Measurements from ENCODE around the gene OLFML2B.
A peak's percentile ranks its signal among the peaks of the same experiment; 100 is the strongest.

The OLFML2B gene

GRCh38 chr1:161972828-161973227 lies 50.8 kb downstream of the OLFML2B start:
- H3K27ac Mint-ChIP-seq = peak overlapping the region; percentile 16
- peaks cover 14% of the 10 kb centered on the region for H3K4me1 Mint-ChIP-seq (ENCODE audit: low read depth)
- no peaks in the 10 kb centered on the region for H3K9me3 Mint-ChIP-seq
- peaks cover 10% of the 10 kb centered on the region for H3K36me3 Mint-ChIP-seq (ENCODE audit: low read depth)
- intact Hi-C loops (cut with micrococcal nuclease) = no loop called here
- peaks cover 4% of the 10 kb centered on the region for H3K27me3 Mint-ChIP-seq
- H3K4me3 Mint-ChIP-seq = no peak overlapping the region

- peaks cover 4% of the 10 kb centered on the region for H3K27me3 Mint-ChIP-seq
- H3K36me3 Mint-ChIP-seq (ENCODE audit: low read depth) = peaks cover 28% of the 10 kb centered on the region
- intact Hi-C loops (cut with micrococcal nuclease) = no loop called here
These were observed 53.0 kb downstream of the OLFML2B start for GRCh38 chr1:161970633-161971032.

GRCh38 chr1:161970036-161970435 lies 53.6 kb downstream of the OLFML2B start:
- Mint-ChIP-seq H3K27ac (peak overlapping the region; percentile 14), H3K27me3 (peaks cover 4% of the 10 kb centered on the region), H3K4me1 (ENCODE audit: low read depth) (peaks cover 11% of the 10 kb centered on the region), H3K36me3 (ENCODE audit: low read depth) (peaks cover 32% of the 10 kb centered on the region), H3K9me3 (no peaks in the 10 kb centered on the region), H3K4me3 (no peak overlapping the region)
- intact Hi-C loops (cut with micrococcal nuclease) = no loop called here

More at GRCh38 chr1:161970633-161971032, 53.0 kb downstream of the OLFML2B start:
- H3K9me3 Mint-ChIP-seq = no peaks in the 10 kb centered on the region
- H3K4me3 Mint-ChIP-seq = no peak overlapping the region
- H3K4me1 Mint-ChIP-seq (ENCODE audit: low read depth) = peaks cover 11% of the 10 kb centered on the region
- peak overlapping the region; percentile 14 for H3K27ac Mint-ChIP-seq

- Mint-ChIP-seq H3K27me3 (no peaks in the 10 kb centered on the region), H3K4me3 (no peak overlapping the region)
- intact Hi-C loops (cut with micrococcal nuclease) = no loop called here
These were observed 57.6 kb downstream of the OLFML2B start for GRCh38 chr1:161966067-161966466.

GRCh38 chr1:161962091-161962887 lies 61.4 kb downstream of the OLFML2B start:
- H3K4me1 Mint-ChIP-seq (ENCODE audit: low read depth) = peaks cover 22% of the 10 kb centered on the region

More at GRCh38 chr1:161966067-161966466, 57.6 kb downstream of the OLFML2B start:
- Mint-ChIP-seq H3K36me3 (ENCODE audit: low read depth) (peaks cover 36% of the 10 kb centered on the region), H3K9me3 (no peaks in the 10 kb centered on the region), H3K27ac (no peak overlapping the region), H3K4me1 (ENCODE audit: low read depth) (peaks cover 22% of the 10 kb centered on the region)

GRCh38 chr1:161958425-161958824 lies 65.2 kb downstream of the OLFML2B start:
- H3K9me3 Mint-ChIP-seq = no peaks in the 10 kb centered on the region
- peaks cover 43% of the 10 kb centered on the region for H3K36me3 Mint-ChIP-seq (ENCODE audit: low read depth)
- no peaks in the 10 kb centered on the region for H3K27me3 Mint-ChIP-seq
- H3K4me3 Mint-ChIP-seq = no peak overlapping the region
- peaks cover 49% of the 10 kb centered on the region for H3K4me1 Mint-ChIP-seq (ENCODE audit: low read depth)
- intact Hi-C loops (cut with micrococcal nuclease) = no loop called here
- peak overlapping the region; percentile 32 for H3K27ac Mint-ChIP-seq

More at GRCh38 chr1:161962091-161962887, 61.4 kb downstream of the OLFML2B start:
- H3K36me3 Mint-ChIP-seq (ENCODE audit: low read depth) = peaks cover 53% of the 10 kb centered on the region
- H3K4me3 Mint-ChIP-seq = no peak overlapping the region
- no peaks in the 10 kb centered on the region for H3K27me3 Mint-ChIP-seq
- peak overlapping the region; percentile 76 for H3K27ac Mint-ChIP-seq
- intact Hi-C loops (cut with micrococcal nuclease) = no loop called here
- no peaks in the 10 kb centered on the region for H3K9me3 Mint-ChIP-seq

- peaks cover 47% of the 10 kb centered on the region for H3K36me3 Mint-ChIP-seq (ENCODE audit: low read depth)
- peaks cover 51% of the 10 kb centered on the region for H3K4me1 Mint-ChIP-seq (ENCODE audit: low read depth)
These were observed 66.7 kb downstream of the OLFML2B start for GRCh38 chr1:161956930-161957329.

GRCh38 chr1:161956097-161956496 lies 67.6 kb downstream of the OLFML2B start:
- intact Hi-C loops (cut with micrococcal nuclease) = no loop called here
- H3K27ac Mint-ChIP-seq = no peak overlapping the region
- peaks cover 51% of the 10 kb centered on the region for H3K4me1 Mint-ChIP-seq (ENCODE audit: low read depth)
- H3K9me3 Mint-ChIP-seq = no peaks in the 10 kb centered on the region
- no peak overlapping the region for H3K4me3 Mint-ChIP-seq
- peaks cover 48% of the 10 kb centered on the region for H3K36me3 Mint-ChIP-seq (ENCODE audit: low read depth)
- H3K27me3 Mint-ChIP-seq = no peaks in the 10 kb centered on the region

More at GRCh38 chr1:161956930-161957329, 66.7 kb downstream of the OLFML2B start:
- Mint-ChIP-seq H3K27me3 (no peaks in the 10 kb centered on the region), H3K9me3 (no peaks in the 10 kb centered on the region), H3K27ac (no peak overlapping the region), H3K4me3 (no peak overlapping the region)
- intact Hi-C loops (cut with micrococcal nuclease) = no loop called here

GRCh38 chr1:161955606-161956005 lies 68.1 kb downstream of the OLFML2B start:
- H3K27ac Mint-ChIP-seq = peak overlapping the region; percentile 91
- H3K4me1 Mint-ChIP-seq (ENCODE audit: low read depth) = peaks cover 47% of the 10 kb centered on the region
- intact Hi-C loops (cut with micrococcal nuclease) = no loop called here
- peaks cover 43% of the 10 kb centered on the region for H3K36me3 Mint-ChIP-seq (ENCODE audit: low read depth)
- no peaks in the 10 kb centered on the region for H3K9me3 Mint-ChIP-seq
- no peaks in the 10 kb centered on the region for H3K27me3 Mint-ChIP-seq
- H3K4me3 Mint-ChIP-seq = no peak overlapping the region

GRCh38 chr1:161954466-161954865 lies 69.2 kb downstream of the OLFML2B start:
- H3K36me3 Mint-ChIP-seq (ENCODE audit: low read depth) = peaks cover 32% of the 10 kb centered on the region
- intact Hi-C loops (cut with micrococcal nuclease) = loop anchor here (5.0 kb wide), 1 partner anchor 68 kb away; the partner anchor contains the start of gene OLFML2B
- peak overlapping the region; percentile 91 for H3K27ac Mint-ChIP-seq
- H3K4me1 Mint-ChIP-seq (ENCODE audit: low read depth) = peaks cover 50% of the 10 kb centered on the region
- no peaks in the 10 kb centered on the region for H3K27me3 Mint-ChIP-seq
- H3K9me3 Mint-ChIP-seq = no peaks in the 10 kb centered on the region
- no peak overlapping the region for H3K4me3 Mint-ChIP-seq

- H3K9me3 Mint-ChIP-seq = no peaks in the 10 kb centered on the region
- peak overlapping the region; percentile 91 for H3K27ac Mint-ChIP-seq
- intact Hi-C loops (cut with micrococcal nuclease) = loop anchor here (5.0 kb wide), 1 partner anchor 68 kb away; the partner anchor contains the start of gene OLFML2B
- no peak overlapping the region for H3K4me3 Mint-ChIP-seq
- H3K27me3 Mint-ChIP-seq = no peaks in the 10 kb centered on the region
- peaks cover 28% of the 10 kb centered on the region for H3K36me3 Mint-ChIP-seq (ENCODE audit: low read depth)
- H3K4me1 Mint-ChIP-seq (ENCODE audit: low read depth) = peaks cover 53% of the 10 kb centered on the region
These were observed 69.6 kb downstream of the OLFML2B start for GRCh38 chr1:161954050-161954449.

GRCh38 chr1:161953256-161953920 lies 70.3 kb downstream of the OLFML2B start:
- intact Hi-C loops (cut with micrococcal nuclease) = loop anchor here (5.0 kb wide), 1 partner anchor 69 kb away; the partner anchor contains the start of gene OLFML2B
- H3K4me3 Mint-ChIP-seq = peak overlapping the region; percentile 7
- peak overlapping the region; percentile 91 for H3K27ac Mint-ChIP-seq
- no peaks in the 10 kb centered on the region for H3K27me3 Mint-ChIP-seq
- H3K4me1 Mint-ChIP-seq (ENCODE audit: low read depth) = peaks cover 53% of the 10 kb centered on the region
- peaks cover 21% of the 10 kb centered on the region for H3K36me3 Mint-ChIP-seq (ENCODE audit: low read depth)
- no peaks in the 10 kb centered on the region for H3K9me3 Mint-ChIP-seq

- Mint-ChIP-seq H3K4me1 (ENCODE audit: low read depth) (peaks cover 53% of the 10 kb centered on the region), H3K27me3 (no peaks in the 10 kb centered on the region), H3K36me3 (ENCODE audit: low read depth) (peaks cover 16% of the 10 kb centered on the region), H3K4me3 (no peak overlapping the region), H3K9me3 (no peaks in the 10 kb centered on the region), H3K27ac (peak overlapping the region; percentile 91)
- intact Hi-C loops (cut with micrococcal nuclease) = loop anchor here (5.0 kb wide), 1 partner anchor 70 kb away; the partner anchor contains the start of gene OLFML2B
These were observed 71.0 kb downstream of the OLFML2B start for GRCh38 chr1:161952607-161953172.

- H3K4me3 Mint-ChIP-seq = no peak overlapping the region
- H3K27ac Mint-ChIP-seq = peak overlapping the region; percentile 91
- no peaks in the 10 kb centered on the region for H3K9me3 Mint-ChIP-seq
- intact Hi-C loops (cut with micrococcal nuclease) = loop anchor here (5.0 kb wide), 1 partner anchor 71 kb away; the partner anchor contains the start of gene OLFML2B
- no peaks in the 10 kb centered on the region for H3K27me3 Mint-ChIP-seq
- H3K4me1 Mint-ChIP-seq (ENCODE audit: low read depth) = peaks cover 58% of the 10 kb centered on the region
- peaks cover 22% of the 10 kb centered on the region for H3K36me3 Mint-ChIP-seq (ENCODE audit: low read depth)
These were observed 72.0 kb downstream of the OLFML2B start for GRCh38 chr1:161951646-161952045.
